Muscle of back (tissue), 13 donors: Measurements from ENCODE around the gene KIF25. TPM values are rescaled to one million over a fixed set of nuclear protein-coding genes. Genes with fewer than 3 reads are reported as not detected.

Experiments used
- DNase-seq, 3 donors: peaks; one replicate each; pipeline versions ENCODE4 v3.0.0 to v3.0.0-alpha.2; 2013
- long read RNA-seq, 9 donors: transcript quantifications; one replicate each; lab custom pipeline, GENCODE V29; 2026
- polyA plus RNA-seq, 10 donors: library from polyadenylated mRNA; unstranded; fragments of 120-200 nt; gene quantifications; one replicate each; pipeline ENCODE4 v1.2.1, GENCODE V29; 2013; ENCODE audit not compliant: insufficient read length in 10 of 10

The KIF25 gene
- polyA plus RNA-seq, result 1 to 10 TPM in 1 of 10 donors, under 1 TPM in 9; 0.37 to 2.0 (median 0.80) TPM
- long read RNA-seq, donor 1, result 0 reads
- long read RNA-seq, donor 2, result 0 reads
- long read RNA-seq, donor 3, result 0 reads
- long read RNA-seq, donor 4, result 0 reads
- long read RNA-seq, donor 5, result 0 reads
- long read RNA-seq, donor 6, result 0 reads
- long read RNA-seq, donor 7, result 0 reads
- long read RNA-seq, donor 8, result 0 reads
- long read RNA-seq, donor 9, result 0 reads

- no peak for DNase-seq
Measured at GRCh38 chr6:167997642-167998041, at the start of gene KIF25. Gene KIF25 (plus strand): TSS chr6:167997671. CDS start chr6:168029586, 31,915 bp downstream.

GRCh38 chr6:167947716-167948115, 49.8 kb upstream of the KIF25 start:
- no peak for DNase-seq

- DNase-seq, result no peak
Measured at GRCh38 chr6:167948716-167949115, 48.8 kb upstream of the KIF25 start.

- DNase-seq, result no peak
Measured at GRCh38 chr6:167949121-167949684, 48.3 kb upstream of the KIF25 start.

GRCh38 chr6:167951781-167952511, 45.5 kb upstream of the KIF25 start:
- no peak for DNase-seq

GRCh38 chr6:167952512-167952859, 45.0 kb upstream of the KIF25 start:
- no peak for DNase-seq

GRCh38 chr6:167953551-167953950, 43.9 kb upstream of the KIF25 start:
- DNase-seq, result no peak

GRCh38 chr6:167954151-167954550, 43.3 kb upstream of the KIF25 start:
- no peak for DNase-seq

- no peak for DNase-seq
Measured at GRCh38 chr6:167956491-167956890, 41.0 kb upstream of the KIF25 start.

GRCh38 chr6:167956983-167957492, 40.4 kb upstream of the KIF25 start:
- no peak for DNase-seq

- DNase-seq, result no peak
Measured at GRCh38 chr6:167957626-167958025, 39.8 kb upstream of the KIF25 start.

- DNase-seq, result no peak
Measured at GRCh38 chr6:167960579-167960978, 36.9 kb upstream of the KIF25 start.

GRCh38 chr6:167962711-167963110, 34.8 kb upstream of the KIF25 start:
- DNase-seq, result no peak

GRCh38 chr6:167963589-167964057, 33.8 kb upstream of the KIF25 start:
- no peak for DNase-seq

GRCh38 chr6:167965592-167966539, 31.6 kb upstream of the KIF25 start:
- no peak for DNase-seq

- no peak for DNase-seq
Measured at GRCh38 chr6:167966540-167966905, 30.9 kb upstream of the KIF25 start.

- no peak for DNase-seq
Measured at GRCh38 chr6:167968091-167968490, 29.4 kb upstream of the KIF25 start.

- DNase-seq, result no peak
Measured at GRCh38 chr6:167970230-167970629, 27.2 kb upstream of the KIF25 start.

GRCh38 chr6:167972193-167972592, 25.3 kb upstream of the KIF25 start:
- DNase-seq, result no peak

- no peak for DNase-seq
Measured at GRCh38 chr6:167973148-167973885, 24.2 kb upstream of the KIF25 start.
